CD4-positive, alpha-beta T cell treated with Interleukin-17A for 4 hours (primary cell): ENCODE results near the gene PLRG1.
A peak's percentile ranks its signal among the peaks of the same experiment; 100 is the strongest.
"Not testable (repeated sequence)": the region's sequence is repeated elsewhere in the genome, so short reads cannot be mapped to it uniquely, and the experiment has no call there.

Experiments
- DNase-seq: peaks from one replicate; pipeline ENCODE4 v3.0.0-alpha.2; 2020; ENCODE audit warnings: mixed read lengths

Gene PLRG1

GRCh38 chr4:154549894-154550790, at the start of gene PLRG1:
PLRG1 (minus strand) TSS chr4:154550400; CDS start chr4:154550308, 92 bp downstream.
- DNase-seq = peak; percentile 98

GRCh38 chr4:154597798-154598774, 47.9 kb upstream of the PLRG1 start:
- no peak for DNase-seq

- DNase-seq = not testable (repeated sequence)
These were observed 47.1 kb upstream of the PLRG1 start for GRCh38 chr4:154597281-154597680.

- DNase-seq = no peak
These were observed 45.6 kb upstream of the PLRG1 start for GRCh38 chr4:154595807-154596206.

- not testable (repeated sequence) for DNase-seq
These were observed 44.1 kb upstream of the PLRG1 start for GRCh38 chr4:154594343-154594742.

- DNase-seq = no peak
These were observed 43.7 kb upstream of the PLRG1 start for GRCh38 chr4:154593868-154594267.

GRCh38 chr4:154591890-154592289, 41.7 kb upstream of the PLRG1 start:
- no peak for DNase-seq

GRCh38 chr4:154590329-154591006, 40.3 kb upstream of the PLRG1 start, which contains the start of gene FGA:
FGA (minus strand) TSS chr4:154590742; CDS start chr4:154590687, 55 bp downstream.
- DNase-seq = no peak

- no peak for DNase-seq
These were observed 39.3 kb upstream of the PLRG1 start for GRCh38 chr4:154589296-154590197.

- DNase-seq = no peak
These were observed 38.0 kb upstream of the PLRG1 start for GRCh38 chr4:154588198-154588597.

GRCh38 chr4:154586296-154587033, 36.3 kb upstream of the PLRG1 start:
- no peak for DNase-seq

GRCh38 chr4:154585369-154586018, 35.3 kb upstream of the PLRG1 start:
- no peak for DNase-seq

- DNase-seq = no peak
These were observed 34.1 kb upstream of the PLRG1 start for GRCh38 chr4:154584259-154584658.

- no peak for DNase-seq
These were observed 33.5 kb upstream of the PLRG1 start for GRCh38 chr4:154583677-154584076.

- DNase-seq = no peak
These were observed 33.0 kb upstream of the PLRG1 start for GRCh38 chr4:154583230-154583629.

- no peak for DNase-seq
These were observed 32.5 kb upstream of the PLRG1 start for GRCh38 chr4:154582723-154583122.

- DNase-seq = no peak
These were observed 29.7 kb upstream of the PLRG1 start for GRCh38 chr4:154579927-154580326.

- DNase-seq = no peak
These were observed 28.7 kb upstream of the PLRG1 start for GRCh38 chr4:154578919-154579318.

- no peak for DNase-seq
These were observed 27.1 kb upstream of the PLRG1 start for GRCh38 chr4:154577324-154577723.

GRCh38 chr4:154574311-154574710, 24.1 kb upstream of the PLRG1 start:
- no peak for DNase-seq
